B cell (primary cell): Measurements from ENCODE around the gene TAF8. TPM values are rescaled to one million over a fixed set of nuclear protein-coding genes. Genes with fewer than 3 reads are reported as not detected.
A peak's percentile ranks its signal among the peaks of the same experiment; 100 is the strongest.

Experiments used
- ATAC-seq: fragments of 200-7000 bp; cut with Tn5 transposase; one replicate; pipeline ENCODE4 v1.10.0; 2021; ENCODE audit warnings: low read depth, mild to moderate bottlenecking, moderate number of reproducible peaks, moderate library complexity
- CTCF ChIA-PET: fragments of 350-600 bp; sonication (Branson Sonifier 250); formaldehyde crosslinking; loops from one replicate; lab custom pipeline; 2021; ENCODE audit warnings: antibody characterized with exemption, inconsistent platforms; lab: Charles Lee
- POLR2A ChIA-PET: fragments of 350-600 bp; sonication (Branson Sonifier 250); formaldehyde crosslinking; loops from one replicate; lab custom pipeline; 2021; ENCODE audit warnings: antibody characterized with exemption; lab: Charles Lee
- DNase-seq: peaks from one replicate; pipeline ENCODE4 v3.0.0; 2013
- H2AFZ ChIP-seq: 2 replicates; pipeline ENCODE4 v1.6.1; 2012; ENCODE audit warnings: mild to moderate bottlenecking, low read depth, low read length; ENCODE audit not compliant: insufficient read depth, poor library complexity, severe bottlenecking
- H3K27ac ChIP-seq, 2 donors: 1 replicate in 1 of 2; 2 replicates in 1 of 2; pipeline ENCODE4 v1.5.1; 2012 to 2013; ENCODE audit warnings: low read length in 2 of 2, mild to moderate bottlenecking in 2 of 2, moderate library complexity in 1 of 2
- H3K27me3 ChIP-seq, 4 experiments: fragments of 200-600 bp in 1 of 4; sonication (generic) in 1 of 4; replicated peaks in 1 of 4; 1 replicate in 2 of 4; 2 replicates in 2 of 4; pipeline versions ENCODE4 v1.6.1 to v1.7.0; 2013 to 2016; ENCODE audit warnings: low read length in 3 of 4, mild to moderate bottlenecking in 2 of 4, mixed read lengths in 1 of 4, moderate library complexity in 1 of 4; ENCODE audit not compliant: insufficient read depth in 4 of 4, control insufficient read depth in 3 of 4; ENCODE audit errors: control extremely low read depth in 1 of 4
- H3K36me3 ChIP-seq, 2 experiments: replicated peaks in 1 of 2; 1 replicate in 1 of 2; 2 replicates in 1 of 2; pipeline versions ENCODE4 v1.6.1 to v1.7.1; 2013; ENCODE audit warnings: low read length in 1 of 2; ENCODE audit not compliant: insufficient read depth in 2 of 2, control insufficient read depth in 1 of 2; ENCODE audit errors: control extremely low read depth in 1 of 2, extremely low read depth in 1 of 2
- H3K4me1 ChIP-seq, 2 donors: fragments of 200-600 bp in 1 of 2; sonication (generic) in 1 of 2; 1 replicate in 1 of 2; 2 replicates in 1 of 2; pipeline versions ENCODE4 v1.5.1 to v1.6.1; 2013 to 2017; ENCODE audit warnings: low read length in 2 of 2; ENCODE audit not compliant: control insufficient read depth in 2 of 2, insufficient read depth in 2 of 2
- H3K4me2 ChIP-seq: replicated peaks from 2 replicates; pipeline ENCODE3; 2012; ENCODE audit warnings: mild to moderate bottlenecking, low read depth, low read length; ENCODE audit not compliant: poor library complexity, severe bottlenecking
- H3K4me3 ChIP-seq, 5 experiments: fragments of 200-600 bp in 1 of 5; sonication (generic) in 1 of 5; 1 replicate in 3 of 5; 2 replicates in 2 of 5; pipeline versions ENCODE4 v1.5.1 to v1.7.0; 2011 to 2016; ENCODE audit warnings: low read length in 4 of 5, mild to moderate bottlenecking in 4 of 5, low read depth in 2 of 5, control low read depth in 1 of 5, moderate library complexity in 1 of 5; ENCODE audit not compliant: insufficient read depth in 1 of 5; ENCODE audit errors: control extremely low read depth in 1 of 5, extremely low read depth in 1 of 5
- H3K79me2 ChIP-seq: fragments of 200-600 bp; sonication (generic); one replicate; pipeline ENCODE4 v1.6.0; 2016; ENCODE audit warnings: low read length; ENCODE audit not compliant: control insufficient read depth, insufficient read depth
- H3K9ac ChIP-seq: fragments of 200-600 bp; sonication (generic); 2 replicates; pipeline ENCODE4 v1.6.1; 2017; ENCODE audit warnings: mild to moderate bottlenecking, low read length, moderate library complexity
- H3K9me3 ChIP-seq, 3 donors: one replicate each; pipeline versions ENCODE4 v1.6.1 to v1.7.1; 2013; ENCODE audit warnings: low read length in 2 of 3; ENCODE audit not compliant: control insufficient read depth in 2 of 3, insufficient read depth in 1 of 3; ENCODE audit errors: control extremely low read depth in 1 of 3
- H4K20me1 ChIP-seq: 2 replicates; pipeline ENCODE4 v1.6.0; 2012; ENCODE audit warnings: mild to moderate bottlenecking, low read length; ENCODE audit not compliant: insufficient read depth, control insufficient read depth, poor library complexity, severe bottlenecking
- H3K27ac Mint-ChIP-seq: one replicate; pipeline ENCODE4 v1.8.0; 2021; ENCODE audit warnings: mixed read lengths
- H3K27me3 Mint-ChIP-seq: one replicate; pipeline ENCODE4 v1.8.0; 2021; ENCODE audit warnings: mixed read lengths
- H3K4me1 Mint-ChIP-seq: one replicate; pipeline ENCODE4 v1.8.0; 2021; ENCODE audit warnings: mixed read lengths
- H3K4me3 Mint-ChIP-seq: one replicate; pipeline ENCODE4 v1.8.0; 2021; ENCODE audit warnings: mixed read lengths
- H3K9me3 Mint-ChIP-seq: one replicate; pipeline ENCODE4 v1.8.0; 2022; ENCODE audit warnings: mixed read lengths; ENCODE audit not compliant: insufficient read depth
- CTCF ChIP-seq: fragments of 200-600 bp; IDR thresholded peaks from one replicate; pipeline ENCODE4 v1.8.0; 2022; ENCODE audit warnings: antibody characterized with exemption, mild to moderate bottlenecking
- EZH2 ChIP-seq: IDR thresholded peaks from 2 replicates; pipeline ENCODE4 v1.6.1; 2012; ENCODE audit warnings: borderline replicate concordance, low read depth, mild to moderate bottlenecking, moderate library complexity, low read length; ENCODE audit not compliant: insufficient read depth, poor library complexity, severe bottlenecking
- WGBS: methylation state at CpG from one replicate; pipeline ENCODE4 v1.1.5; 2013; ENCODE audit warnings: missing lambda C conversion rate; ENCODE audit not compliant: insufficient coverage; 5-methylcytosine and 5-hydroxymethylcytosine counted together
- intact Hi-C: fragments of 100-400 bp; cut with micrococcal nuclease; formaldehyde crosslinking; loops from one replicate; pipeline ENCODE4 v1.10.0; 2022
- polyA plus RNA-seq: library from polyadenylated mRNA; depleted of rRNA; stranded (reverse); fragments of >200 nt; gene quantifications from 2 replicates; pipeline ENCODE4 v1.2.3, GENCODE V29; 2012
- total RNA-seq, 2 donors: library from RNA; stranded (reverse); fragments of 120-200 nt in 1 of 2; gene quantifications; 1 replicate in 1 of 2; 2 replicates in 1 of 2; pipeline versions ENCODE4 v1.2.3 to v1.2.4, GENCODE V29; 2013 to 2022

TAF8 gene
- total and polyA plus RNA-seq, 2 donors (not counting 1 experiment from before 2014, with no cell fraction given): 30.6 to 67.0 TPM

- DNase-seq (no peak), ATAC-seq (no peak)
- no peak overlapping the region for H3K4me3 Mint-ChIP-seq
- no peak for TF ChIP-seq CTCF
- no peak for TF ChIP-seq EZH2
- ChIA-PET POLR2A (no interaction called here), CTCF (interaction anchor here (0.8 to 1.7 kb wide), 2 partner anchors 9 to 212 kb away, joined by 3 to 7 read pairs; no protein-coding TSS in a partner anchor)
- peak overlapping the region; percentile 61 for H3K27ac Mint-ChIP-seq
- peak overlapping the region in 1 of 2 donors; percentile 20 for H3K27ac ChIP-seq
- no peak overlapping the region for H2AFZ ChIP-seq
- no peaks in the 10 kb centered on the region for H3K27me3 Mint-ChIP-seq
- no peaks in the 10 kb centered on the region for H3K9me3 ChIP-seq
- H3K27me3 ChIP-seq: no peaks in the 10 kb centered on the region
- H3K9ac ChIP-seq: no peak overlapping the region
- H3K4me1 ChIP-seq: peaks cover 31 to 46% of the 10 kb centered on the region in 2 donors
- H3K4me1 Mint-ChIP-seq: peaks cover 57% of the 10 kb centered on the region
- 57% methylated on average over 1 of the region's 2 CpGs for WGBS
- intact Hi-C loops: no loop called here
- H3K9me3 Mint-ChIP-seq: no peaks in the 10 kb centered on the region
- H4K20me1 ChIP-seq: peaks cover 85% of the 10 kb centered on the region
- H3K4me2 ChIP-seq: no peak overlapping the region
- H3K36me3 ChIP-seq: peaks cover 6 to 43% of the 10 kb centered on the region in 2 experiments
- no peak overlapping the region for H3K4me3 ChIP-seq
- H3K79me2 ChIP-seq: peaks cover 88% of the 10 kb centered on the region
Measured at GRCh38 chr6:42013134-42013516, 37.2 kb upstream of the TAF8 start.

- H2AFZ ChIP-seq: no peak overlapping the region
Measured at GRCh38 chr6:42017021-42017643, 33.2 kb upstream of the TAF8 start.

More at GRCh38 chr6:42017021-42017643, 33.2 kb upstream of the TAF8 start:
- no peak for TF ChIP-seq CTCF
- no peak for TF ChIP-seq EZH2
- Mint-ChIP-seq H3K27ac (peak overlapping the region; percentile 80), H3K4me1 (peaks cover 50% of the 10 kb centered on the region), H3K4me3 (peak overlapping the region; percentile 1), H3K9me3 (no peaks in the 10 kb centered on the region), H3K27me3 (no peaks in the 10 kb centered on the region)
- no peak overlapping the region for H3K9ac ChIP-seq
- ATAC-seq (no peak), DNase-seq (no peak)
- peaks cover 80% of the 10 kb centered on the region for H4K20me1 ChIP-seq
- H3K79me2 ChIP-seq: peaks cover 91% of the 10 kb centered on the region
- WGBS: 28% methylated on average over 4 of the region's 4 CpGs
- H3K4me2 ChIP-seq: no peak overlapping the region
- CTCF ChIA-PET: no interaction called here
- intact Hi-C loops: no loop called here
- no peaks in the 10 kb centered on the region for H3K27me3 ChIP-seq
- no peaks in the 10 kb centered on the region for H3K9me3 ChIP-seq
- no peak overlapping the region for H3K4me3 ChIP-seq
- H3K4me1 ChIP-seq: peaks cover 25 to 33% of the 10 kb centered on the region in 2 donors
- peaks cover 6 to 36% of the 10 kb centered on the region in 2 experiments for H3K36me3 ChIP-seq
- peak overlapping the region in 1 of 2 donors; percentile 59 for H3K27ac ChIP-seq
- POLR2A ChIA-PET: interaction anchor here (1.0 kb wide), 1 partner anchor 9 kb away, joined by 3 read pairs; no protein-coding TSS in a partner anchor
